ENCODE results near the gene ACLY.

DNA sequence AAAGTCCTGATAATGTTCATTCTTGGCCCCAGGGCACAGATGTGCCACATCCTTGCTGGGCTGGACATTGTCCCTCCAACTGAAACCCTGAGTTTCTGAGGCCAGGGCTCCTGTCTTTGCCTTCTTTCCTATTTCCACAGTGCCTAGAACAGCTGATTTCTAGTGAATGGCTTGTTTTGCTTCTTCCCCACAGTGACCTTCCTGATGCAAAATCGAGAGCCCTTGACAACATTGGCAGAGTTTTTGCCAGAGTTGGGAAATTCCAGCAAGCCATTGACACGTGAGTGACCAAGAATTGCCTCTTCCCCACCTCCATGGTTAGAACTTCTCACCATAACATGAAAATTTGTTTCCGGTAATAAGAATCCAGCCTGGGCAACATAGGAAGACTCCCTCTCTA, 26.2 kb upstream of the ACLY start:
- TF ChIP-seq, protein P1, sequence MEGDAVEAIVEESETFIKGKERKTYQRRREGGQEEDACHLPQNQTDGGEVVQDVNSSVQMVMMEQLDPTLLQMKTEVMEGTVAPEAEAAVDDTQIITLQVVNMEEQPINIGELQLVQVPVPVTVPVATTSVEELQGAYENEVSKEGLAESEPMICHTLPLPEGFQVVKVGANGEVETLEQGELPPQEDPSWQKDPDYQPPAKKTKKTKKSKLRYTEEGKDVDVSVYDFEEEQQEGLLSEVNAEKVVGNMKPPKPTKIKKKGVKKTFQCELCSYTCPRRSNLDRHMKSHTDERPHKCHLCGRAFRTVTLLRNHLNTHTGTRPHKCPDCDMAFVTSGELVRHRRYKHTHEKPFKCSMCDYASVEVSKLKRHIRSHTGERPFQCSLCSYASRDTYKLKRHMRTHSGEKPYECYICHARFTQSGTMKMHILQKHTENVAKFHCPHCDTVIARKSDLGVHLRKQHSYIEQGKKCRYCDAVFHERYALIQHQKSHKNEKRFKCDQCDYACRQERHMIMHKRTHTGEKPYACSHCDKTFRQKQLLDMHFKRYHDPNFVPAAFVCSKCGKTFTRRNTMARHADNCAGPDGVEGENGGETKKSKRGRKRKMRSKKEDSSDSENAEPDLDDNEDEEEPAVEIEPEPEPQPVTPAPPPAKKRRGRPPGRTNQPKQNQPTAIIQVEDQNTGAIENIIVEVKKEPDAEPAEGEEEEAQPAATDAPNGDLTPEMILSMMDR (IDR thresholded peaks at IDR 0.05; ENCODE audit: poor library complexity), result no peak
- TF ChIP-seq EZH2 (IDR thresholded peaks at IDR 0.05; ENCODE audit: borderline replicate concordance), result no peak
- TF ChIP-seq EZH2phosphoT487 (IDR thresholded peaks at IDR 0.05; ENCODE audit: low read depth, severe bottlenecking, unreplicated experiment), result no peak
